ENCODE results near the gene TRAK2.
A peak's percentile ranks its signal among the peaks of the same experiment; 100 is the strongest.

TRAK2 gene

DNA sequence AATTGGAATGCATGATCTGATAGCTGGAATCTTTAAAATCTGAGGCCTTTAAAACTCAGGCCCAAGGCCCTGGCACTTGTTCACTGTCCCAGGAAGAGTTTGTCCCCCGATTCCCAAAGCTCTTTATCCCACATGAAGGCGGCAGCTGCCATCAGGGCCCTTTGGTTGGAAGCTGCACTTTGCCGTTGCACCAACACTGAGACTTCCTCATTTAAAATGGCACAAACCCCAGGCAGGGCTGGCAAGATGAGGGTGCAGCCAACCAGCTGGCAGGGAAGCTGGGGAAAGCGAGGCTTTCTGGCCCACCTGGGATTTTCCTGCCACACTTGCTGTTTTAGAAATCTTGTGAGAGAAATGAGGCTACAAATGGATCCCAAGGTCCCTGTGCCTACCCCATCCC is 100.4 kb downstream of the TRAK2 start:
- no peaks in the 10 kb centered on the region for H3K79me2 ChIP-seq (ENCODE audit: insufficient read depth, low read length)
- TF ChIP-seq, protein P1, sequence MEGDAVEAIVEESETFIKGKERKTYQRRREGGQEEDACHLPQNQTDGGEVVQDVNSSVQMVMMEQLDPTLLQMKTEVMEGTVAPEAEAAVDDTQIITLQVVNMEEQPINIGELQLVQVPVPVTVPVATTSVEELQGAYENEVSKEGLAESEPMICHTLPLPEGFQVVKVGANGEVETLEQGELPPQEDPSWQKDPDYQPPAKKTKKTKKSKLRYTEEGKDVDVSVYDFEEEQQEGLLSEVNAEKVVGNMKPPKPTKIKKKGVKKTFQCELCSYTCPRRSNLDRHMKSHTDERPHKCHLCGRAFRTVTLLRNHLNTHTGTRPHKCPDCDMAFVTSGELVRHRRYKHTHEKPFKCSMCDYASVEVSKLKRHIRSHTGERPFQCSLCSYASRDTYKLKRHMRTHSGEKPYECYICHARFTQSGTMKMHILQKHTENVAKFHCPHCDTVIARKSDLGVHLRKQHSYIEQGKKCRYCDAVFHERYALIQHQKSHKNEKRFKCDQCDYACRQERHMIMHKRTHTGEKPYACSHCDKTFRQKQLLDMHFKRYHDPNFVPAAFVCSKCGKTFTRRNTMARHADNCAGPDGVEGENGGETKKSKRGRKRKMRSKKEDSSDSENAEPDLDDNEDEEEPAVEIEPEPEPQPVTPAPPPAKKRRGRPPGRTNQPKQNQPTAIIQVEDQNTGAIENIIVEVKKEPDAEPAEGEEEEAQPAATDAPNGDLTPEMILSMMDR (IDR thresholded peaks at IDR 0.05; ENCODE audit: borderline replicate concordance, extremely low read depth, low read length, poor library complexity, severe bottlenecking): no peak
- TF ChIP-seq EZH2 (IDR thresholded peaks at IDR 0.05; ENCODE audit: borderline replicate concordance, low read depth, low read length, severe bottlenecking): no peak

DNA sequence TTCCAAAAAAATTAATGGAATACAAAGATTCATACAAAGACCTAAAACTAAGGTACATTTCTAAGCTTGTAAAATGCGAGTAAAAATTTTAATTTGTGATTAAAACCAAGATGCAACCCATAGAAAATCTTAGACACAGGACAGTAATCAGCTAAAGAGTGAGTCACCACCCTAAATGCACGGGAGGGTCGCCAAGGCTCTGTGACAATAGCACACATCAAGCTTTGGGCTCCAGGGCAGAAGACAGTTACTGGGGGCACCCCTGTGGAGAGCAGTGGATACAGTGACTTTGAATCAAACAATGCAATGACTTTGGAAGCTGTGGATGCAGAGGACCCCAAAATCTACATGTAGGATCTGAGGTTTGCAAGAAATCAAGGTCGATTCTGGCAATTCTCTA is 101.7 kb downstream of the TRAK2 start:
- H3K4me2 ChIP-seq (ENCODE audit: insufficient read depth, low read length): no peak overlapping the region
- H3K4me3 ChIP-seq (ENCODE audit: low read depth in 1 of 2, low read length in 2 of 2): no peak overlapping the region
- H3K27ac ChIP-seq (ENCODE audit: low read length): no peak overlapping the region
- H3K9me3 ChIP-seq (ENCODE audit: insufficient read depth, low read length, severe bottlenecking): no peaks in the 10 kb centered on the region
- no peaks in the 10 kb centered on the region for H4K20me1 ChIP-seq (ENCODE audit: insufficient read depth, low read length)
- H2AFZ ChIP-seq (ENCODE audit: low read depth, low read length): no peak overlapping the region
- H3K9ac ChIP-seq (ENCODE audit: low read depth, low read length): no peak overlapping the region
- H3K27me3 ChIP-seq (ENCODE audit: insufficient read depth, low read length, poor library complexity): no peaks in the 10 kb centered on the region
- ATAC-seq (ENCODE audit: insufficient read depth, low read depth): no peak
- TF ChIP-seq, protein P1 (IDR thresholded peaks at IDR 0.05; ENCODE audit: borderline replicate concordance, extremely low read depth, low read length, poor library complexity, severe bottlenecking): no peak
- no peak for TF ChIP-seq EZH2 (IDR thresholded peaks at IDR 0.05; ENCODE audit: borderline replicate concordance, low read depth, low read length, severe bottlenecking)
- H3K4me1 ChIP-seq (ENCODE audit: insufficient read depth, low read length): no peaks in the 10 kb centered on the region
- H3K79me2 ChIP-seq (ENCODE audit: insufficient read depth, low read length): no peaks in the 10 kb centered on the region
- no peak for DNase-seq
- no peaks in the 10 kb centered on the region for H3K36me3 ChIP-seq (ENCODE audit: insufficient read depth, low read length)

More for the DNA sequence above, 100.4 kb downstream of the TRAK2 start:
- DNase-seq: no peak
- no peaks in the 10 kb centered on the region for H3K9me3 ChIP-seq (ENCODE audit: insufficient read depth, low read length, severe bottlenecking)
- no peak overlapping the region for H2AFZ ChIP-seq (ENCODE audit: low read depth, low read length)
- H4K20me1 ChIP-seq (ENCODE audit: insufficient read depth, low read length): no peaks in the 10 kb centered on the region
- ATAC-seq (ENCODE audit: insufficient read depth, low read depth): no peak
- H3K4me1 ChIP-seq (ENCODE audit: insufficient read depth, low read length): no peaks in the 10 kb centered on the region
- no peak overlapping the region for H3K9ac ChIP-seq (ENCODE audit: low read depth, low read length)
- no peak overlapping the region for H3K27ac ChIP-seq (ENCODE audit: low read length)
- H3K27me3 ChIP-seq (ENCODE audit: insufficient read depth, low read length, poor library complexity): no peaks in the 10 kb centered on the region
- no peak overlapping the region for H3K4me2 ChIP-seq (ENCODE audit: insufficient read depth, low read length)
- no peaks in the 10 kb centered on the region for H3K36me3 ChIP-seq (ENCODE audit: insufficient read depth, low read length)
- no peak overlapping the region for H3K4me3 ChIP-seq (ENCODE audit: low read depth in 1 of 2, low read length in 2 of 2)

DNA sequence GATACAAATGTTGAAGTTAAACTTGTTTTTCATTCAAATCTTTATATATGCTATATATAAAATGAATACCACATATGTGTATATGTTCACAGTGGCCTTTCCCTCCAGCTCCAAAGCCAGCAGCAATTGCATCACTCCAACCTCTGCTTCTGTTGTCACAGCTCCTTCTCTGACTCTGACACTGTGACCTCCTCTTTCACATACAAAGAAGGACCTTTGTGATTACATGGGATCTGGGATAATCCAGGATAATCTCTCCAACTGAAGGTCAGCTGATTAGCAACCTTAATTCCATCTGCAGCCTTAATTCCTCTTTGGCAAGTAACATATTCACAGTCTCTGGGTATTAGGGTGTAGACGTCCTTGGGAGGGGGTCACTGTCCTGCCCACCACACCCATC is 102.5 kb downstream of the TRAK2 start:
- H3K27ac ChIP-seq (ENCODE audit: low read length): no peak overlapping the region
- H3K9me3 ChIP-seq (ENCODE audit: insufficient read depth, low read length, severe bottlenecking): no peaks in the 10 kb centered on the region
- no peak for DNase-seq
- no peak for ATAC-seq (ENCODE audit: insufficient read depth, low read depth)
- H3K4me2 ChIP-seq (ENCODE audit: insufficient read depth, low read length): no peak overlapping the region
- no peaks in the 10 kb centered on the region for H3K79me2 ChIP-seq (ENCODE audit: insufficient read depth, low read length)
- no peaks in the 10 kb centered on the region for H3K36me3 ChIP-seq (ENCODE audit: insufficient read depth, low read length)
- no peak overlapping the region for H3K4me3 ChIP-seq (ENCODE audit: low read depth in 1 of 2, low read length in 2 of 2)
- H4K20me1 ChIP-seq (ENCODE audit: insufficient read depth, low read length): no peaks in the 10 kb centered on the region
- no peaks in the 10 kb centered on the region for H3K4me1 ChIP-seq (ENCODE audit: insufficient read depth, low read length)
- no peak overlapping the region for H3K9ac ChIP-seq (ENCODE audit: low read depth, low read length)
- H2AFZ ChIP-seq (ENCODE audit: low read depth, low read length): no peak overlapping the region
- no peaks in the 10 kb centered on the region for H3K27me3 ChIP-seq (ENCODE audit: insufficient read depth, low read length, poor library complexity)
- TF ChIP-seq, protein P1 (IDR thresholded peaks at IDR 0.05; ENCODE audit: borderline replicate concordance, extremely low read depth, low read length, poor library complexity, severe bottlenecking): no peak
- no peak for TF ChIP-seq EZH2 (IDR thresholded peaks at IDR 0.05; ENCODE audit: borderline replicate concordance, low read depth, low read length, severe bottlenecking)

DNA sequence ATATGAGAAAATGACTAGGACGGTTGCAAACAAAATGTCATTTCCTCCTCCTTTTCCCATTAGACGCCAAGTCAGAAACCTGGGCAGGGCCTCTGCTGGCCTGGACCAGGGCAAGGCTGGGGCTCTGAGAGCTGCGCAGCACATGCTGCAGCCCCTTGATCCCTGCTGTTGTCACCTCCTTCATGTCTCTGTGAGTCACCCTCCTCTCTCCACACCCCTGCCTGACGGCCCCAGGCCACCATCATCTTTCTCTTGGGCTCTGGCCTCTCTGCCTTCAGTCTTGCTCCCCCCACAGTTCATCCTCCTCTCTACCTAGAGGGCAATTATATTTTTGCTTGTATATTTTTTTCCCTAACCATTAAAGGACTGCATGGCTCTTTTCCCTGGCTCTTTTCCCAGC is 104.1 kb downstream of the TRAK2 start:
- Histone ChIP-seq H3K36me3 (ENCODE audit: insufficient read depth, low read length) (no peaks in the 10 kb centered on the region), H3K9me3 (ENCODE audit: insufficient read depth, low read length, severe bottlenecking) (no peaks in the 10 kb centered on the region), H2AFZ (ENCODE audit: low read depth, low read length) (no peak overlapping the region), H3K9ac (ENCODE audit: low read depth, low read length) (no peak overlapping the region), H3K27ac (ENCODE audit: low read length) (no peak overlapping the region), H4K20me1 (ENCODE audit: insufficient read depth, low read length) (no peaks in the 10 kb centered on the region), H3K4me2 (ENCODE audit: insufficient read depth, low read length) (no peak overlapping the region), H3K27me3 (ENCODE audit: insufficient read depth, low read length, poor library complexity) (no peaks in the 10 kb centered on the region), H3K4me3 (ENCODE audit: low read depth in 1 of 2, low read length in 2 of 2) (no peak overlapping the region), H3K79me2 (ENCODE audit: insufficient read depth, low read length) (no peaks in the 10 kb centered on the region), H3K4me1 (ENCODE audit: insufficient read depth, low read length) (no peaks in the 10 kb centered on the region)
- ATAC-seq (ENCODE audit: insufficient read depth, low read depth) (peak; percentile 44; the same call in 1 of the 3 replicates), DNase-seq (no peak)
- TF ChIP-seq, protein P1 (IDR thresholded peaks at IDR 0.05; ENCODE audit: borderline replicate concordance, extremely low read depth, low read length, poor library complexity, severe bottlenecking): no peak
